H9 (cell line): ENCODE results near the gene PDE2A. TPM values are rescaled to one million over a fixed set of nuclear protein-coding genes. Genes with fewer than 3 reads are reported as not detected.

Source experiments
- DNase-seq: peaks from one replicate; pipeline ENCODE4 v3.0.0-alpha.2; 2017
- H2AFZ ChIP-seq: one replicate; pipeline ENCODE4 v1.6.1; 2013; ENCODE audit warnings: mild to moderate bottlenecking, low read length, control low read depth, moderate library complexity
- H2AK5ac ChIP-seq: 2 replicates; pipeline ENCODE4 v1.6.1; 2013; ENCODE audit warnings: low read length, control low read depth, mixed read lengths; ENCODE audit not compliant: insufficient read length
- H2BK120ac ChIP-seq: one replicate; pipeline ENCODE4 v1.6.1; 2013; ENCODE audit warnings: low read depth, mild to moderate bottlenecking, low read length, control low read depth, inconsistent platforms; ENCODE audit not compliant: poor library complexity, severe bottlenecking
- H2BK12ac ChIP-seq: 2 replicates; pipeline ENCODE4 v1.6.1; 2013; ENCODE audit warnings: low read length, control low read depth, mixed read lengths, low read depth; ENCODE audit not compliant: insufficient read length
- H2BK15ac ChIP-seq: 2 replicates; pipeline ENCODE4 v1.6.1; 2013; ENCODE audit warnings: low read depth, low read length, control low read depth
- H2BK20ac ChIP-seq: one replicate; pipeline ENCODE4 v1.6.1; 2013; ENCODE audit warnings: low read depth, mild to moderate bottlenecking, low read length, control low read depth, inconsistent platforms; ENCODE audit not compliant: poor library complexity, severe bottlenecking
- H2BK5ac ChIP-seq: 2 replicates; pipeline ENCODE4 v1.6.1; 2013; ENCODE audit warnings: low read length, control low read depth, mixed read lengths; ENCODE audit not compliant: insufficient read length
- H3K14ac ChIP-seq: 2 replicates; pipeline ENCODE4 v1.6.1; 2013; ENCODE audit warnings: low read length, control low read depth; ENCODE audit not compliant: insufficient read depth
- H3K18ac ChIP-seq: 2 replicates; pipeline ENCODE4 v1.6.1; 2013; ENCODE audit warnings: low read depth, mild to moderate bottlenecking, mixed read lengths, low read length, control low read depth; ENCODE audit not compliant: insufficient read length
- H3K23ac ChIP-seq: 2 replicates; pipeline ENCODE4 v1.6.1; 2013; ENCODE audit warnings: low read length, control low read depth, mixed read lengths, low read depth; ENCODE audit not compliant: insufficient read length
- H3K23me2 ChIP-seq: 2 replicates; pipeline ENCODE4 v1.6.1; 2013; ENCODE audit warnings: low read depth, mild to moderate bottlenecking, mixed read lengths, low read length, control low read depth; ENCODE audit not compliant: insufficient read length, poor library complexity, severe bottlenecking
- H3K27ac ChIP-seq: 2 replicates; pipeline ENCODE4 v1.5.1; 2013; ENCODE audit warnings: low read length, control low read depth, mixed read lengths, low read depth; ENCODE audit not compliant: insufficient read length
- H3K27me3 ChIP-seq: 2 replicates; pipeline ENCODE4 v1.6.1; 2013; ENCODE audit warnings: low read length, control low read depth, inconsistent platforms; ENCODE audit not compliant: insufficient read depth
- H3K4ac ChIP-seq: 2 replicates; pipeline ENCODE4 v1.6.1; 2013; ENCODE audit warnings: low read depth, mild to moderate bottlenecking, control low read depth, inconsistent platforms, low read length, moderate library complexity
- H3K4me1 ChIP-seq: 2 replicates; pipeline ENCODE4 v1.6.1; 2013; ENCODE audit warnings: low read length, control low read depth, inconsistent platforms; ENCODE audit not compliant: insufficient read depth
- H3K4me2 ChIP-seq: 2 replicates; pipeline ENCODE4 v1.6.1; 2013; ENCODE audit warnings: low read length, control low read depth, mixed read lengths; ENCODE audit not compliant: insufficient read length, insufficient read depth
- H3K56ac ChIP-seq: 2 replicates; pipeline ENCODE4 v1.6.1; 2013; ENCODE audit warnings: low read depth, mild to moderate bottlenecking, mixed read lengths, low read length, control low read depth; ENCODE audit not compliant: insufficient read length
- H3K79me1 ChIP-seq: 2 replicates; pipeline ENCODE4 v1.6.1; 2013; ENCODE audit warnings: low read depth, mild to moderate bottlenecking, moderate library complexity, low read length, control low read depth, inconsistent platforms; ENCODE audit not compliant: insufficient read depth, poor library complexity, severe bottlenecking
- H3K79me2 ChIP-seq: 2 replicates; pipeline ENCODE4 v1.6.1; 2013; ENCODE audit warnings: low read length, control low read depth, inconsistent platforms; ENCODE audit not compliant: insufficient read depth
- H3K9ac ChIP-seq: 2 replicates; pipeline ENCODE4 v1.6.1; 2013; ENCODE audit warnings: low read length, control low read depth, mixed read lengths; ENCODE audit not compliant: insufficient read length; ENCODE audit errors: extremely low read depth
- H3K9me3 ChIP-seq: one replicate; pipeline ENCODE4 v1.6.1; 2013; ENCODE audit warnings: low read depth, low read length, inconsistent platforms; ENCODE audit not compliant: control insufficient read depth
- H3T11ph ChIP-seq: one replicate; pipeline ENCODE4 v1.6.1; 2013; ENCODE audit warnings: mild to moderate bottlenecking, low read length, control low read depth, inconsistent platforms
- H4K20me1 ChIP-seq: one replicate; pipeline ENCODE4 v1.6.1; 2013; ENCODE audit not compliant: control insufficient read depth, insufficient read length, insufficient read depth
- H4K5ac ChIP-seq: 2 replicates; pipeline ENCODE4 v1.6.1; 2013; ENCODE audit warnings: low read depth, mild to moderate bottlenecking, mixed read lengths, low read length, control low read depth; ENCODE audit not compliant: insufficient read length
- H4K8ac ChIP-seq: replicated peaks from 2 replicates; pipeline ENCODE4 v1.6.1; 2013; ENCODE audit warnings: low read length, control low read depth, mixed read lengths, low read depth; ENCODE audit not compliant: insufficient read length
- H4K91ac ChIP-seq: 2 replicates; pipeline ENCODE4 v1.6.1; 2013; ENCODE audit warnings: low read depth, mild to moderate bottlenecking, moderate library complexity, mixed read lengths, low read length, control low read depth; ENCODE audit not compliant: insufficient read length
- H3K27ac Mint-ChIP-seq, 3 experiments: 2 replicates in 2 of 3; 3 replicates in 1 of 3; pipeline ENCODE4 v1.8.0; 2020 to 2021; ENCODE audit warnings: mixed read lengths in 3 of 3, mild to moderate bottlenecking in 1 of 3, moderate library complexity in 1 of 3
- H3K27me3 Mint-ChIP-seq: 2 replicates; pipeline ENCODE4 v1.8.0; 2021; ENCODE audit warnings: low read depth, mild to moderate bottlenecking, moderate library complexity, mixed read lengths
- H3K36me3 Mint-ChIP-seq, 3 experiments: 2 replicates in 2 of 3; 3 replicates in 1 of 3; pipeline ENCODE4 v1.8.0; 2020 to 2021; ENCODE audit warnings: low read depth in 3 of 3, mixed read lengths in 3 of 3; ENCODE audit not compliant: insufficient read depth in 1 of 3
- H3K4me1 Mint-ChIP-seq, 2 experiments: 2 replicates each; pipeline ENCODE4 v1.8.0; 2020; ENCODE audit warnings: mixed read lengths in 2 of 2
- H3K4me3 Mint-ChIP-seq, 2 experiments: 2 replicates in 1 of 2; 3 replicates in 1 of 2; pipeline ENCODE4 v1.8.0; 2020 to 2021; ENCODE audit warnings: mild to moderate bottlenecking in 2 of 2, mixed read lengths in 2 of 2, moderate library complexity in 1 of 2
- H3K9me3 Mint-ChIP-seq, 2 experiments: 2 replicates in 1 of 2; 3 replicates in 1 of 2; pipeline ENCODE4 v1.8.0; 2020; ENCODE audit warnings: mild to moderate bottlenecking in 2 of 2, mixed read lengths in 2 of 2, moderate library complexity in 1 of 2
- CTCF ChIP-seq: fragments of 200-600 bp; sonication (generic); conservative IDR thresholded peaks from 3 replicates; pipeline ENCODE4 v1.8.0; 2021; ENCODE audit warnings: antibody characterized with exemption, mild to moderate bottlenecking
- WGBS: extraction: QIAGEN DNeasy Blood & Tissue Kit; methylation state at CpG from one replicate; pipeline ENCODE4 v1.1.7; 2013; ENCODE audit warnings: missing lambda C conversion rate, low lambda C conversion rate, mixed read lengths; ENCODE audit not compliant: insufficient read length; ENCODE audit errors: extremely low coverage; 5-methylcytosine and 5-hydroxymethylcytosine counted together
- total RNA-seq: library from RNA; stranded (reverse); gene quantifications from 2 replicates; pipeline ENCODE4 v1.2.1, GENCODE V29; 2021

The PDE2A gene
- total RNA-seq, 1 experiment from 2014 or later, result 3.4 TPM

- H3K56ac ChIP-seq, result no peak overlapping the region
- H3K9ac ChIP-seq, result no peak overlapping the region
- no peak overlapping the region; a peak in 1 of 7 replicates for H3K27ac Mint-ChIP-seq
- no peak overlapping the region for H3K23ac ChIP-seq
- H3K79me2 ChIP-seq, result no peaks in the 10 kb centered on the region
- H3K4me1 Mint-ChIP-seq, result peaks cover 0 to 4% of the 10 kb centered on the region in 2 experiments; a peak in 2 of 4 replicates
- no peak overlapping the region for H3K14ac ChIP-seq
- H3K4me3 Mint-ChIP-seq, result no peak overlapping the region
- H3K4me1 ChIP-seq, result no peaks in the 10 kb centered on the region
- H3K79me1 ChIP-seq, result no peaks in the 10 kb centered on the region
- H3K27me3 Mint-ChIP-seq, result peaks cover 1% of the 10 kb centered on the region
- no peak overlapping the region for H4K91ac ChIP-seq
- no peaks in the 10 kb centered on the region for H3K9me3 Mint-ChIP-seq
- H4K5ac ChIP-seq, result no peak overlapping the region
- peaks cover 2 to 50% (median 26%) of the 10 kb centered on the region in 3 experiments; a peak in 6 of 7 replicates for H3K36me3 Mint-ChIP-seq
- no peak overlapping the region for H2BK12ac ChIP-seq
- no peak overlapping the region for H2BK20ac ChIP-seq
- H2AK5ac ChIP-seq, result no peak overlapping the region
- H3K4me2 ChIP-seq, result no peak overlapping the region
- DNase-seq, result no peak
- no peak overlapping the region for H2BK15ac ChIP-seq
- H3K9me3 ChIP-seq, result no peaks in the 10 kb centered on the region
- H4K20me1 ChIP-seq, result no peaks in the 10 kb centered on the region
- H3K27ac ChIP-seq, result no peak overlapping the region
- no CpG with 5 or more reads among the region's 7 CpGs for WGBS
- H3K18ac ChIP-seq, result no peak overlapping the region
- H3K23me2 ChIP-seq, result no peaks in the 10 kb centered on the region
- no peak for TF ChIP-seq CTCF
- H3K4ac ChIP-seq, result no peak overlapping the region
- no peak overlapping the region for H2BK120ac ChIP-seq
- H4K8ac ChIP-seq, result no peak overlapping the region
- no peaks in the 10 kb centered on the region for H3K27me3 ChIP-seq
- H2BK5ac ChIP-seq, result no peak overlapping the region
- H3T11ph ChIP-seq, result no peak overlapping the region
- H2AFZ ChIP-seq, result no peak overlapping the region
Measured at GRCh38 chr11:72688486-72688885, 14.3 kb upstream of the PDE2A start.
